Measurements from ENCODE around the gene NOG. TPM values are rescaled to one million over a fixed set of nuclear protein-coding genes. Genes with fewer than 3 reads are reported as not detected.

Gene NOG
- total and polyA plus RNA-seq, 2 experiments from 2014 or later, result 18.9 to 66.4 TPM

GRCh38 chr17:56597495-56597990, 4.0 kb downstream of the NOG start:
- no peak for TF ChIP-seq CTCF (IDR thresholded peaks at IDR 0.05; ENCODE audit: low read depth, low read length)
- Histone ChIP-seq H3K36me3 (no peaks in the 10 kb centered on the region), H3K9me3 (ENCODE audit: low read depth) (no peaks in the 10 kb centered on the region), H3K27me3 (no peaks in the 10 kb centered on the region), H3K27ac (peak overlapping the region; percentile 89), H3K4me3 (peak overlapping the region; percentile 67), H3K4me1 (ENCODE audit: low read depth) (peaks cover 12% of the 10 kb centered on the region)
- peak in 1 of 2 donors; percentile 93 for DNase-seq (ENCODE audit: low read depth in 1 of 2, low spot score in 1 of 2)

DNA sequence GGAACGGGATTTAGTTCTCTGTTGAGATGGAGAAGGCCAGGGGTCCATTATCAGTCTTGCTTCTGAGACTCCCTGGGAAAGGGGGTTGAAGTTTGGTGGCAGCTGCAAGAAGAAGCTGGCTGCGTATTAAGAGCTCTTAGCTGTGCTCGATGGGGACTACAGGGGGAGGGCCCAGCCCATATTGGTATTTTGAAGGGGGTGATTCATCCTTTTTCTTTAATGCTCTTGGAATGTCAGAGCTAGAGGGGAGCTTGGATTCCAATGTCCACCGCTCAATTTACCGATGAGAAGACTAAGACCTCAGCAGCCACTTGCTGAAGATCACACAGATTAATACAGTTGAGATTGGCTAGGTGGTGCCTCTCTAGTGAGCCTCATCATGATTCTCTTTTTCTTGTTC, 5.0 kb downstream of the NOG start:
- H3K27me3 ChIP-seq, result no peaks in the 10 kb centered on the region
- TF ChIP-seq CTCF (IDR thresholded peaks at IDR 0.05; ENCODE audit: low read depth, low read length), result no peak
- peaks cover 12% of the 10 kb centered on the region for H3K4me1 ChIP-seq (ENCODE audit: low read depth)
- peak overlapping the region; percentile 89 for H3K27ac ChIP-seq
- H3K9me3 ChIP-seq (ENCODE audit: low read depth), result no peaks in the 10 kb centered on the region
- no peak for DNase-seq (ENCODE audit: low read depth in 1 of 2, low spot score in 1 of 2)
- H3K4me3 ChIP-seq, result no peak overlapping the region
- no peaks in the 10 kb centered on the region for H3K36me3 ChIP-seq

GRCh38 chr17:56599088-56599487, 5.6 kb downstream of the NOG start:
- Histone ChIP-seq H3K27ac (no peak overlapping the region), H3K4me3 (no peak overlapping the region), H3K9me3 (ENCODE audit: low read depth) (no peaks in the 10 kb centered on the region), H3K36me3 (no peaks in the 10 kb centered on the region), H3K27me3 (no peaks in the 10 kb centered on the region), H3K4me1 (ENCODE audit: low read depth) (peaks cover 17% of the 10 kb centered on the region)
- TF ChIP-seq CTCF (IDR thresholded peaks at IDR 0.05; ENCODE audit: low read depth, low read length), result no peak
- no peak for DNase-seq (ENCODE audit: low read depth in 1 of 2, low spot score in 1 of 2)

DNA sequence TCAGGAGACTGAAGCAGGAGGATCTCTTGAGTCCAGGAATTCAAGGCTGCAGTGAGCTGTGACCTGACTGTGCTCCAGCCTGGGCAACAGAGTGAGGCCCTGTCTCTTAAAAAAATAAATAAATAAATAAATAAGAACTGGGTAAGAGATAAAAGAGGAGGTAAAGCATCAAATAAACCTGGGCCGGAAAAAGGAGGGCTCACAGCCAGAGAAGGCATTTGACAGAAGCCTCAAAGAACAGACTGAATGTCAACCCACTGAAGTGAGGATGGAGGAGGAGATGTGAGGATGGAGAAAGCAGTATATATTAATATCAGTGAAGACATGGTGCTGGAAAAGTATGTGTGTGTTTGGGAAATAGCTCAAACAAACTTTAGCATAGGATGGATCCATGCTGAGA, 6.1 kb downstream of the NOG start:
- no peak overlapping the region for H3K4me3 ChIP-seq
- no peak for DNase-seq (ENCODE audit: low read depth in 1 of 2, low spot score in 1 of 2)
- no peaks in the 10 kb centered on the region for H3K27me3 ChIP-seq
- peaks cover 18% of the 10 kb centered on the region for H3K4me1 ChIP-seq (ENCODE audit: low read depth)
- TF ChIP-seq CTCF (IDR thresholded peaks at IDR 0.05; ENCODE audit: low read depth, low read length), result no peak
- H3K27ac ChIP-seq, result no peak overlapping the region
- no peaks in the 10 kb centered on the region for H3K36me3 ChIP-seq
- H3K9me3 ChIP-seq (ENCODE audit: low read depth), result no peaks in the 10 kb centered on the region

GRCh38 chr17:56600256-56600655, 6.8 kb downstream of the NOG start:
- Histone ChIP-seq H3K4me3 (no peak overlapping the region), H3K36me3 (no peaks in the 10 kb centered on the region), H3K9me3 (ENCODE audit: low read depth) (no peaks in the 10 kb centered on the region), H3K27ac (no peak overlapping the region), H3K27me3 (no peaks in the 10 kb centered on the region), H3K4me1 (ENCODE audit: low read depth) (peaks cover 18% of the 10 kb centered on the region)
- no peak for DNase-seq (ENCODE audit: low read depth in 1 of 2, low spot score in 1 of 2)
- no peak for TF ChIP-seq CTCF (IDR thresholded peaks at IDR 0.05; ENCODE audit: low read depth, low read length)

- peaks cover 18% of the 10 kb centered on the region for H3K4me1 ChIP-seq (ENCODE audit: low read depth)
- TF ChIP-seq CTCF (IDR thresholded peaks at IDR 0.05; ENCODE audit: low read depth, low read length), result no peak
Observed at GRCh38 chr17:56601591-56601990, 8.1 kb downstream of the NOG start.

More at GRCh38 chr17:56601591-56601990, 8.1 kb downstream of the NOG start:
- no peaks in the 10 kb centered on the region for H3K9me3 ChIP-seq (ENCODE audit: low read depth)
- H3K4me3 ChIP-seq, result no peak overlapping the region
- DNase-seq (ENCODE audit: low read depth in 1 of 2, low spot score in 1 of 2), result no peak
- H3K27ac ChIP-seq, result no peak overlapping the region
- H3K36me3 ChIP-seq, result no peaks in the 10 kb centered on the region
- H3K27me3 ChIP-seq, result no peaks in the 10 kb centered on the region
